Daoy (cell line): Measurements from ENCODE around the gene ERLEC1. TPM values are rescaled to one million over a fixed set of nuclear protein-coding genes. Genes with fewer than 3 reads are reported as not detected.
"Not testable (repeated sequence)": the region's sequence is repeated elsewhere in the genome, so short reads cannot be mapped to it uniquely, and the experiment has no call there.

Experiments used
- DNase-seq: peaks from one replicate; pipeline ENCODE4 v3.0.0-alpha.2; 2015; ENCODE audit warnings: low read depth
- total RNA-seq: library from RNA; depleted of rRNA; stranded (reverse); fragments of >200 nt; shearing (Covaris generic); gene quantifications from 2 replicates; pipeline ENCODE4 v1.2.3, GENCODE V29; 2014; rRNA removed

The ERLEC1 gene, protein sequence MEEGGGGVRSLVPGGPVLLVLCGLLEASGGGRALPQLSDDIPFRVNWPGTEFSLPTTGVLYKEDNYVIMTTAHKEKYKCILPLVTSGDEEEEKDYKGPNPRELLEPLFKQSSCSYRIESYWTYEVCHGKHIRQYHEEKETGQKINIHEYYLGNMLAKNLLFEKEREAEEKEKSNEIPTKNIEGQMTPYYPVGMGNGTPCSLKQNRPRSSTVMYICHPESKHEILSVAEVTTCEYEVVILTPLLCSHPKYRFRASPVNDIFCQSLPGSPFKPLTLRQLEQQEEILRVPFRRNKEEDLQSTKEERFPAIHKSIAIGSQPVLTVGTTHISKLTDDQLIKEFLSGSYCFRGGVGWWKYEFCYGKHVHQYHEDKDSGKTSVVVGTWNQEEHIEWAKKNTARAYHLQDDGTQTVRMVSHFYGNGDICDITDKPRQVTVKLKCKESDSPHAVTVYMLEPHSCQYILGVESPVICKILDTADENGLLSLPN
- total RNA-seq, result 71.3 and 71.9 TPM in 2 replicates

DNA sequence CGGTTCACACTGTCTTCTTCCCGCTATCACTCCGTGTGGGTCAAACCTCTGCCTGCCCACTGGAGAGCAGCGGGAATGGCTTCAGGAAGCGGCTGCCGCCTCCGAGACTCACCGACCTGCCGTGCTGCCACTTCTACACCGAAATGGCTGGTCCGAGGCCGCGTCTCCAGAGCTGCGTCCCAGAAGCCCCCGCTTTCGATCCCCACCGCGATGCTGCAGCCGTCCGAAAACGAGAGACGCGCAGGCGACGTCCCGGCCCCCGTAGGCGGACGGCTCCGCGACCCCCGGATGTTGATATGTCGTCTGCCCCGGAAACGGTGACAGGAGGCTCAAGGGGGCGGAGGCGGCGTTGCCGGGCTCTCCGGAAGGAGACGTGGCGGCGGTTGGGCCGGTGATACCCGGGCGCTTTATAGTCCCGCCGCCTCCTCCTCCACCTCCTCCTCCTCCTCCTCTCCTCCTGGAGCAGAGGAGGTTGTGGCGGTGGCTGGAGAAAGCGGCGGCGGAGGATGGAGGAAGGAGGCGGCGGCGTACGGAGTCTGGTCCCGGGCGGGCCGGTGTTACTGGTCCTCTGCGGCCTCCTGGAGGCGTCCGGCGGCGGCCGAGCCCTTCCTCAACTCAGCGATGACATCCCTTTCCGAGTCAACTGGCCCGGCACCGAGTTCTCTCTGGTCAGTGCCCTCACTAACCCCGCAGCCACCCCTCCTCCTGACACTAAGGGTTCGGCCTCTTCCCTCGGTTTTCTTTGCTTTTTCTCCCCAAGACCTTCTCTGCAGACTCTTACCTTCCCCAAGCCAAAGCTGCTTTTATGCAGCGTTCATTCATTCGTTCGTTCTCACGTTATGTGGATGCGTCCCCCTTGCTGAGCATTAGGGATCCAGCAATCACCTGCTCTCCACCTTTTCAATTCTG is at the start of gene ERLEC1, which contains the start of gene ASB3:
Gene ERLEC1, plus strand, starts transcription at position 340 of the 909 bp plus-strand sequence. Its CDS starts 167 bp downstream, at position 507.
Gene ASB3, minus strand, starts transcription at position 249 of the 909 bp plus-strand sequence. CDS start 21,381 bp downstream, outside the sequence.
- peak; percentile 93 for DNase-seq

DNA sequence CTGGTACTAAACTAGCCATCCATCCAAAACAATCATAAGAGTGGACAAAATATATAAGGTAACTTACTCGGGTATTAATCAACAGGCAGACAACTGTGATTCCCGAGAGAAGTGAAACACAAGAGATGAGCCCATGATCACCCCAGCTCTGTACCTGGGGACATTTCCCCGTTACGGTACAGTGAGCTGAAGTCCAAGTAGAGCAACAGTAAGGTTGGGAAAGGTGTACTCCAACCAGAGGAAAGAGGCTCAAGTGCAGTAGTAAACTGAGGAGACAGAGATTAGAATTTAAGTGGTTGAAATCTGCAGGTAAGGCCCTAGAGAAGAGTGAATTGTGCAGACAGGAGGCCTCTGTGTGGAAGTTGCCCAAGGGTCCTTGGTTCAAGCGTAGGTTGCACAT is 49.8 kb upstream of the ERLEC1 start:
- no peak for DNase-seq

DNA sequence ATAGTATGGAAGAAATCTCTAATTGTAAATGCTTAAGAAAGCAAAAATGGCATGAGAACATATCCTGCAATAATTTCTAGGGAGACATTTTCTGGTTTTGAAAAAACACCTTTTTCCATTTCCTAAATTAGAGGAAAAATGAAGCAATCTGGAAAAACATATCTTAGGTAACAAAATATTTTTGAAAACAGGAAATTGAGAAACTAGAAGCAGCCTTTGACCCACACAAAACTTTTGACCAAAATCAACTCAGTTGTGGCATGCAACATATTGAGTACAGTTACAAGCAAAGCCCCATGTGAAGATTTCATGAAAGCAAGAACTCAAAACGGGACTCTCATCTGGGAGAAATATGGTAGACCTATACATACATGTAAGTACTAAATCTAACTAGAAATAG is 47.8 kb upstream of the ERLEC1 start:
- DNase-seq, result no peak

DNA sequence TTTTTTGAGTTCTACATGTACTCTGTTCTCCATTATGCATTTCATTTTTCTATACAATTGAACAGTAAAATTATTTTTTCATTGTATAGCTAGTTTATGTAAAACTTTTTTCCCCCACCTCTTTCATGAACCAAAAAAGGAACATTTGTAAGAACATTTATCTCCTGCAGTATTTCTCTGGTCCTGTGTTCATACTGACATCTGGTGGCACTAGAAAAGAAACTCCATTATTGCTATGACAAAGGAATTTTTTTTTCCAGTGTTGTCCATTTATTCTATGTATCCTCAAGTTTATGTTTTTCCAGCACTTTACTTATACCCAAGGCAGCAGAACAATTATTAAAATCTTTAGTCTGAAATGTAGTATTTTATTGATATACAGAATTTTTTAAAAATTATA is 46.7 kb upstream of the ERLEC1 start:
- no peak for DNase-seq

DNA sequence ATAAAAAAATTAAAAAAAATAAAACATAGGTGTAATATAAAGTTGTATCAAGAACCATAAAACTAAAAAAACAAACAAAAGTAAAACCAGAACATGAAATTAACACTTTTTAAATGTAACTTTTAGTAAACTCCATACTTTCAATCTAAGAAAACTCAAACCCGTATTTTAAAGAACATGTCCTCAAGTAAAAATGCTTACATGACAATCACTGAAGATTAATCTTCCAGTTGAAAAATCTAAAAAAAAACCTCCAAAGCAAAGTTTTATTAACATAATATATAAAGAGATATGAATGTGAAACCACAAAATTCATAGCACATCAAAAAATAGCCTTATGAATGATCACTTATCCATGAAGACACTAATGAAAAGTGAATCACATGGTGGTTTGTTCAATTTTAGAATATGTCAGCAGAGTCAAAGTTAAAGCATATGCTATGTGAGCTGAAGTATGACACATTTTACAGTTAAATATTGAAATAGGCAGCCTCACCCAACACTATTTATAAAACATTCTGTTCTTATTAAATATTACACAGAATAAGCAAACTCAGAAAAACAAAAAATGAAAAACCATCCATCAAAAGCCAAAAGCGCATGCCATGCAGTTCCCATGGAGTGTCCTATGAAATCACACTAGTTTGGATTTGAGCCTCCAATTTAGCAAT is 42.3 kb upstream of the ERLEC1 start:
- DNase-seq, result no peak

- DNase-seq, result no peak
Observed at GRCh38 chr2:53750041-53750768, 36.6 kb upstream of the ERLEC1 start.

DNA sequence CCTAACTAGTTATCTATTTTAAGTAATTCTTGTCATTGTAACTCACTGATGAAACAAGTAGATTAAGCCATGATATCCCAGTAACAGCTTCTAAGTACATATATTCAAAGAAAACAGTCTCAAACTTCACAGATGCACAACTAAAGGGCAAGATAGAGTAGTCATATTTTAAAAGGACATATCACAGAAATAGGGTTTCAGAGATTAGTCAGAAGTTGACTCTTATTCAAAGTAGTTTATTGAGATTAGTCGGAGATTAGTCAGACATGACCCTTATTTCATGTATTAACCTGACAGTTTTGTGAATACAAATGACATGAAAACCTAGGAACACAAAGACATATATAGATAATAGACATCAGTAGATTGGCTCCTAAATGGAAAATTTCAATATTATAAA is 35.1 kb upstream of the ERLEC1 start:
- DNase-seq, result no peak

- no peak for DNase-seq
Observed at GRCh38 chr2:53752385-53752784, 34.5 kb upstream of the ERLEC1 start.

DNA sequence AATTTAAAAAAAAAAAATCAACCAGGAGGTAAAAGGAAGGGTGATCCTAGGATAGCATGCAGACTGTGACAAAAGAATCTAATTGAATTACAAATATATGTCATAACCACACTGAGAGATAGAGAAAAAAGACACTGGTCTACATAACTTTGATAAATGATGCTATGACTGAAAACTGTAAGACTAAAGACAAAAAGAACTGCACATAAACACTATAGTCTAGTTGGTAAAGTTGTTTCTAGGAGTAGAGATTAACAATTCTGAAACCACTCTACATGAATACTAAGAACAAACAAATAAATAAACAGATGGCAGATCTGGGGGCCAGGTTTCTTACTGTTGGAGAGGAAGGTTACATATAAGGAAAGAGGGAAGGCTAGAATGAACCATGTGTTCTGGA is 33.8 kb upstream of the ERLEC1 start:
- no peak for DNase-seq

DNA sequence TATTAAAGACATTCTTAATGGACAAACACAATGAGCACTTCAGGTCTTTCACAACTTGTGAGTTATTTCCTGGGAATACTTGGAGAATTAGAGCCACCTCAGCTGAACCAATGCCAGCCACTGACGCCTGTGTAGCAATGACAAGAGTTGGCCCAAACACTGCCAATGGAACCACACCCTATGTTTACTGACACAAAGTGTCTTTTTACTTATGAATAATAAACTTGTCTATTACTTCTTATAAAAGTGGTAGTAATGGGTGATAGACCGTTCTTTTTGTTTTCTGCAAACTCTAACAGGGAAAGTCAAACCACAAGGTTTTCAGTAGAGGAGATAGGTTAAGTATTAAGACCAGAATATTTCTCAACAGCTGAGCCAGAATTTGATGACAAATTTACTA is 31.7 kb upstream of the ERLEC1 start:
- DNase-seq, result no peak

- DNase-seq, result no peak
Observed at GRCh38 chr2:53756644-53757043, 30.2 kb upstream of the ERLEC1 start.

GRCh38 chr2:53757206-53757605 is 29.6 kb upstream of the ERLEC1 start:
- not testable (repeated sequence) for DNase-seq

DNA sequence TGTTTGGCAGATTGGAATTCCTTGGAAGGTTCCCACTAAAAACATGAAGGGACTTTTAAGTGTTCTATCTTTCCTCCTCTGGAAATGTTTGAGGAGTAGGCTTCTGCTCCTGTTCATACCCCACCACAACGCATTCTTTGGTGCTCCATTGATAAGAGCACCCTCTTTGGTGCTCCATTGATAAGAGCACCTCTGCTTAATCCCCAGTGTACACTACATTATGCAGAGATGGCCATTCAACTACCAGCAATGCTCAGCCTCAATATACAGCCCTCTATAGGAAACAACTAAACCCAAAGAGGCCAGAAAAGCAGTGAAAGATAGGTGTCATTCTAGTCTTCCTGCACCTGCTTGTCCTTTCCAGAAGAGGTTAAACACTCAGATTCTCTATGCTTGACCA is 21.1 kb upstream of the ERLEC1 start:
- DNase-seq, result no peak

GRCh38 chr2:53767405-53768241 is 19.2 kb upstream of the ERLEC1 start, which contains the start of gene CHAC2:
TSS of gene CHAC2 (plus strand) at chr2:53767804. CDS start at chr2:53767887, 83 bp downstream.
- DNase-seq, result peak; percentile 89

GRCh38 chr2:53768242-53768542 is 18.7 kb upstream of the ERLEC1 start:
- DNase-seq, result peak; percentile 60

DNA sequence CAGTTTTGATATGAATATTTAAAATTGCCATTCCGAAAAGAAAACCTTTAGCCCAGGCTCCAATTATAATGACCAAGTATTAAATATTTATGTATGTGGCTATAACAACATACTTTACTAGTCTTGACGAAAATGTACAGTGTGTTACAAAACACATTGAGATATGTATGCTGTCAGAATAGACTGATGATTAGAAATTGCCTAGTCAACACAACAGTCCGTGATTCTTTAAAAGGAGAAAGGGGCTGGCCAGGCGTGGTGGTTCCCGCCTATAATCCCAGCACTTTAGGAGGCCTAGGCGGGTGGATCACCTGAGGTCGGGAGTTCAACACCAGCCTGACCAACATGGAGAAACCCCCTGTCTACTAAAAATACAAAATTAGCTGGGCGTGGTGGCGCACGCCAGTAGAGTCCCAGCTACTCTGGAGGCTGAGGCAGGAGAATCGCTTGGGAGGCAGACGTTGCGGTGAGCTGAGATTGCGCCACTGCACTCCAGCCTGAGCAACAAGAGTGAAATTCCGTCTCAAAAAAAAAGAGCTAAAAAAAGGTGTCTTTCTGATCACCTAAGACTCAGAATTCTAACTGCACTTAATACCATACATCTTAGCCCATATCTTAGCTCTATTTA is 17.4 kb upstream of the ERLEC1 start:
- no peak for DNase-seq

- DNase-seq, result peak; percentile 8
Observed at GRCh38 chr2:53770264-53770663, 16.6 kb upstream of the ERLEC1 start.

GRCh38 chr2:53777134-53777533 is 9.7 kb upstream of the ERLEC1 start:
- DNase-seq, result no peak

- DNase-seq, result no peak
Observed at GRCh38 chr2:53778536-53779162, 8.2 kb upstream of the ERLEC1 start.
